Left renal cortex interstitium (tissue), 4 donors: ENCODE data around the gene TRIM47. TPM values are rescaled to one million over a fixed set of nuclear protein-coding genes. Genes with fewer than 3 reads are reported as not detected.

Experiments used
- DNase-seq, 4 donors: peaks; one replicate each; pipeline ENCODE4 v3.0.0-alpha.2; 2013; ENCODE audit warnings: low read depth in 4 of 4, low spot score in 2 of 4, missing footprints in 1 of 4
- polyA plus RNA-seq, 4 donors: library from polyadenylated mRNA; unstranded; fragments of 120-200 nt; gene quantifications; one replicate each; pipeline ENCODE4 v1.2.1, GENCODE V29; 2013; ENCODE audit not compliant: insufficient read length in 4 of 4

Gene TRIM47
- polyA plus RNA-seq, 4 donors, result 5.6 to 7.5 (median 6.6) TPM

GRCh38 chr17:75909051-75909811, 30.9 kb upstream of the TRIM47 start:
- no peak for DNase-seq

GRCh38 chr17:75908201-75908600, 29.8 kb upstream of the TRIM47 start:
- DNase-seq, result no peak

- DNase-seq, result no peak
Observed at GRCh38 chr17:75906143-75906884, 27.9 kb upstream of the TRIM47 start.

GRCh38 chr17:75904749-75905521, 26.6 kb upstream of the TRIM47 start, which contains the start of gene MRPL38:
Gene MRPL38 (minus strand): TSS chr17:75904884. CDS start chr17:75904875, 9 bp downstream.
- DNase-seq, result peak; percentile 77 to 86 (median 84)

DNA sequence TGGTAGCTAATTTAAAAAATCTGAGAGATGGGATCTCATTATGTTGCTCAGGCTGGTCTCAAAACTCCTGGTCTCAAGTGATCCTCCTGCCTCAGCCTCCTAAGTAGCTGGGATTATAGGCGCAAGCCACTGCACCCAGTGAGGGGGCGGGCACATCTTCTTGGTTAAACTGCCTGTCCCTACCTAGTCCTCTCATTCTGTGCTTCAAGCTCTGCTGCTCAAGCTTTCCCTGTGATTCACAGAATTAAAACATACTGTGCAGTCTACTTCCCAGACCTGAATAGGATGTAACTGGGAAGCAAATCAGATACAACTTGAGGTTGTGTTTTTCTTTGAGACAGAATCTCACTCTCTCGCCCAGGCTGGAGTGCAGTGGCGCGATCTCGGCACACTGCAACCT, 24.0 kb upstream of the TRIM47 start:
- DNase-seq, result no peak

- DNase-seq, result no peak
Observed at GRCh38 chr17:75901727-75902126, 23.3 kb upstream of the TRIM47 start.

- DNase-seq, result no peak
Observed at GRCh38 chr17:75900691-75901533, 22.5 kb upstream of the TRIM47 start.

DNA sequence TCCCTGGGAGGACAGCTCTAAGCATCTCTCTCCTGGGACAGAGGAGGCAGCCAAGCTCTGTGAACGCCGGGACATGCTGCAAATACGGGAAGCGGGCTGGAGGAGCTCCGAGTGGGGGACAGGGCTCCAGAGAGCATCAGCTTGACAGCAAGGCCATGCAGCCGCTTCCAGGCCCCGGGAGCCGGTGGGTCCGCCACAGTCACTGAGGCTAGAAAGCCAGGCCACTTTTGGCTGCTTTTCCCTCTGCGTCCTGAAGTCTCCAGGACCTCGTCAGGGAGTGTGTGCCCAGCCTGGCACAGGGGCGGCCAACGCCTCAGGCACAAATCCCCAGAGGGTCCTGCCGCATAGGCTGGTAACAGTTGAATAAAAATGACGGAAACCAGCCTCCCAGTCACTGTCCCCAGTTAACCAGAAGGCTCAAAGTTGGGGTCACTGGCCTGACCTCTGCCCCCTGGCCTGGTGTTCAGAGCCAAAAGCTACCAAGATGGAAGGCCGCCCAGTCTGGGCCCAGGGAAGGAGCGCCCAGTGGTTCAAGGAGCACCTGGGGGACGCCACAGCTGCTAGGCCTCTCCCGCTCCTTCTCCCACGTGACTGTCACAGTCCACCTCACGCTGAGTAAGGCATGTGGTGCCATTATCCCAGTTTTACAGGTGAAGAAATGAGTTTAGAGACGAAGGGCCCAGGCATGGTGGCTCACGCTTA, 21.5 kb upstream of the TRIM47 start:
- DNase-seq, result no peak

GRCh38 chr17:75899353-75899752, 21.0 kb upstream of the TRIM47 start:
- DNase-seq, result no peak

DNA sequence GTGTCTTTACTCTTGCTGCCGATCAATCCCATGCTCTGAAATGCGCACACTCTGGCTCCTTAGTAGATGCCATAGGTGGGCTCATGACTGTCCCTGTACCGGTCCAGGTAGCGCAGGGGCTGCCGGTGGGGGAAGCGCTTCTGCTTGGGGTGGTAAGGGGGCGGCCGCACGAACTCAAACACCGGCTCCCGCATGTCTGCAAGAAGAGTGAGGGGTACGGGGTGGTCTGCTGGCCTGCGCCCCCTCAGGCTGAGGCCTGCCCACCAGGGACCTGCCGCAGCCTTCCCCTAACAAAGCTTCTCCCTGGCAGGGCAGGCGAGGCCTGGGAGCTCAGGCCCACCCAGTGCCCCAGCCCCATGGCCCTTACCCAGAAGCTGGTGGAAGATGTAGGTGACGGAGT, 20.4 kb upstream of the TRIM47 start:
- DNase-seq, result no peak

DNA sequence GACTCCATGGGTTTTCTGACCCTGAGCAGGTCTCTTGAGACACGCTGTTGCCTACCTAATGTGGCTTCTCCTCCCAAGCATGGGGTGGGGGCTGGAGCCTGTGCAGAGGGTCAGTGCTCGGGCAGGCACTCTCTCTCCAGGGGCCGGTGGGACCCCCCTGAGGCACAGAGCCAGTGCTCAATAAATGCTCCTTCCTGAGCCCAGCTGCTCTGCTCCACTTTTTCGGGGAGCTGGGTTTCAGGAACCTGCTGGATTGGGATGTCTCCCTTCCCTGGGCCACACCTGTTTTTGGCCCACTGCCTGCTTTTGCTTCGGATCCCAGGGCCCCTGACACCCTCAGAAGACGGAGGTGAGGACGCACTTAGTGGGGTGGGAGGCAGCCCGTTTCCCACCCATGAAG, 19.7 kb upstream of the TRIM47 start:
- DNase-seq, result no peak

- DNase-seq, result no peak
Observed at GRCh38 chr17:75897160-75898019, 19.0 kb upstream of the TRIM47 start.

DNA sequence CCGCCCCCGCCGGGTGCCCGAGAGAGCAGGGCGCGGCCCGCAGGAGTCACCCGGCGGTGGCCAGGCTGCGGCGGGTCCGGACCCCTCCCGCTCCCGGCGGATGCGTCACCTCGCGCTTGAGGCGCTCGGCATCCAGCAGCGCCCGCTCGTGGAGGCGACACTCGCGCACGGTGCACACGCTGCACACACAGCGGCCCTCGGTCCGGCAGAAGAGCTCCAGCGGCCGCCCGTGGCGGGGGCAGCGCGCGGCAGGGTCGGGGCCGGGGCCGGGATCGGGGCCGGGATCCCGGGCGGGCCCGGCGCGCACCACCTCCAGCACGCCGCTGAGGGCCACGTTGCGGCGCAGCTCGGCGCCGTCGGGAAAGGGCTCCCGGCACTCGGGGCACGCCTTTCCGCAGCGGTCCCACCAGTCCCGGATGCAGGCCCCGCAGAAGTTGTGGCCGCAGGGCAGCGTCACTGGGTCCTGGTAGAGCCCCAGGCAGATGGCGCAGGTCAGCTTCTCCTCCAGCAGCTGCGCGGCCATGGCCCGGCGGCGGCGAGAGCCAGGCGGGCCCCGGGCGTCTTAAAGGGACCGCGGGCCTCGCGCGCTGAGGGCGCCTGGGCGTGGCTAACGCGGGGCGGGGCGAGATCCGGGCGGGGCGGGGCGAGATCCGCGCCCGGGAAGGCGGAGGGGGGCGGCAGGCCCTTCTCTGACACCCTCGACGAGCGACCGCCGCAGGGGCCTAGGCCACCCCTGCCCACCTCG, 18.2 kb upstream of the TRIM47 start, which contains the start of gene TRIM65:
TSS of gene TRIM65 (minus strand) at position 537 of the 745 bp plus-strand sequence. CDS start at position 523, 14 bp downstream.
- DNase-seq, result peak in 1 of 4 donors; percentile 51

- no peak for DNase-seq
Observed at GRCh38 chr17:75895370-75896155, 17.2 kb upstream of the TRIM47 start.

DNA sequence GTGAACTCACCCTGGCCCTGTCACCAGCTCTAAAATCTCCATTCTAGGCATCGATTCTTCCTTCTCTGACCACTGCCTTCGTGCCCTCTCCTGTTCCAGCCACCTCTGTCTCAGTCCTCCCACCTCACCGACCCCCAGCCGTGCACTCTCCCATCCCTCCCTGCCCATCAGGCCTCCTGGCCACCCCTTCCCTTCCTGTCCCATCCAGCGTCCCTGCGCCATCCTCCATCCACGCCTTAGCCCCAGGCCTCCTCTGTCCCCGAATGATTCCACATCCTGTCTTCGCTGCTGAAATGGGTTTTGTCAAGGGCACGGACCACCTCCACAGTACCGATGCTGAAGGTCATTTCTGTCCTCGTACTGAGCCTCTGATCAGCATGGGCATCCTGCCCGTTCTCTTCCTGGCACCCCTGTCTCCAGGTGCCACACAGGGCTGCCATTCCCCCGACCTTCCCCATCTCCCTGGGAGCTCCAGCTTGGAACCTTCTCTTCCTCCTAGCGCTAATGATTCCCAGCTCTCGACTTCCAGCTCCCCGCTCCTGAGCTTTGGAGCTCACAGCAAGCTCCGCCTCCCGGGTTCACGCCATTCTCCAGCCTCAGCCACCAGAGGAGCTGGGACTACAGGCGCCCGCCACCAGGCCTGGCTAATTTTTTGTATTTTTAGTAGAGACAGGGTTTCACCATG, 15.8 kb upstream of the TRIM47 start:
- no peak for DNase-seq

GRCh38 chr17:75893305-75894048, 15.1 kb upstream of the TRIM47 start:
- no peak for DNase-seq
